Glomerular visceral epithelial cell (primary cell): ENCODE results near the gene HIVEP3.
"Not testable (repeated sequence)": the region's sequence is repeated elsewhere in the genome, so short reads cannot be mapped to it uniquely, and the experiment has no call there.

ENCODE experiments used
- DNase-seq: peaks from one replicate; pipeline ENCODE4 v3.0.0-alpha.2; 2016; ENCODE audit errors: extremely low spot score

The HIVEP3 gene

GRCh38 chr1:41712695-41713094, 206.0 kb downstream of the HIVEP3 start:
- peak; percentile 81 for DNase-seq

- DNase-seq: no peak
Measured at GRCh38 chr1:41712081-41712480, 206.6 kb downstream of the HIVEP3 start.

- no peak for DNase-seq
Measured at GRCh38 chr1:41711581-41711980, 207.1 kb downstream of the HIVEP3 start.

- DNase-seq: no peak
Measured at GRCh38 chr1:41710980-41711379, 207.7 kb downstream of the HIVEP3 start.

- no peak for DNase-seq
Measured at GRCh38 chr1:41709873-41710272, 208.8 kb downstream of the HIVEP3 start.

- no peak for DNase-seq
Measured at GRCh38 chr1:41709331-41709730, 209.4 kb downstream of the HIVEP3 start.

GRCh38 chr1:41708332-41708731, 210.4 kb downstream of the HIVEP3 start:
- DNase-seq: no peak

- no peak for DNase-seq
Measured at GRCh38 chr1:41707793-41708192, 210.9 kb downstream of the HIVEP3 start.

GRCh38 chr1:41705798-41706197, 212.9 kb downstream of the HIVEP3 start:
- no peak for DNase-seq

- no peak for DNase-seq
Measured at GRCh38 chr1:41704196-41704595, 214.5 kb downstream of the HIVEP3 start.

GRCh38 chr1:41702771-41703170, 216.0 kb downstream of the HIVEP3 start:
- DNase-seq: no peak

- no peak for DNase-seq
Measured at GRCh38 chr1:41700986-41701535, 217.7 kb downstream of the HIVEP3 start.

GRCh38 chr1:41700581-41700980, 218.1 kb downstream of the HIVEP3 start:
- no peak for DNase-seq

GRCh38 chr1:41699861-41700248, 218.9 kb downstream of the HIVEP3 start:
- DNase-seq: no peak

- DNase-seq: no peak
Measured at GRCh38 chr1:41698916-41699860, 219.5 kb downstream of the HIVEP3 start.

- DNase-seq: no peak
Measured at GRCh38 chr1:41696381-41696780, 222.3 kb downstream of the HIVEP3 start.

- DNase-seq: peak; percentile 47
Measured at GRCh38 chr1:41695118-41695745, 223.5 kb downstream of the HIVEP3 start.

- DNase-seq: not testable (repeated sequence)
Measured at GRCh38 chr1:41691966-41692365, 226.8 kb downstream of the HIVEP3 start.

- DNase-seq: no peak
Measured at GRCh38 chr1:41691424-41691823, 227.3 kb downstream of the HIVEP3 start.

GRCh38 chr1:41690331-41690730, 228.4 kb downstream of the HIVEP3 start:
- no peak for DNase-seq

- no peak for DNase-seq
Measured at GRCh38 chr1:41689558-41689981, 229.2 kb downstream of the HIVEP3 start.

GRCh38 chr1:41689139-41689538, 229.6 kb downstream of the HIVEP3 start:
- no peak for DNase-seq

GRCh38 chr1:41687007-41687406, 231.7 kb downstream of the HIVEP3 start:
- no peak for DNase-seq
